K562 (cell line): ENCODE measurements around the gene LPIN1. TPM values are rescaled to one million over a fixed set of nuclear protein-coding genes. Genes with fewer than 3 reads are reported as not detected.

Experiments
- ATAC-seq: fragments of 200-7000 bp; cut with Tn5 transposase; 3 replicates; pipeline ENCODE4 v1.9.1; 2020; ENCODE audit warnings: moderate library complexity
- BruUV-seq: library from RNA; stranded (reverse); fragments of 400-500 nt; replicated peaks from 2 replicates; lab custom pipeline; 2021; lab: Mats Ljungman, UMichigan
- CTCF ChIA-PET: fragments of 300-600 bp; formaldehyde crosslinking; extraction: SDS; loops from one replicate; lab custom pipeline; 2021; ENCODE audit warnings: low intra/inter-chr PET ratio; lab: Yijun Ruan, JAX
- POLR2A ChIA-PET: fragments of 300-600, 350-650 bp; sonication (Branson Sonifier 250); formaldehyde crosslinking; extraction: SDS; loops from one replicate; lab custom pipeline; 2021; ENCODE audit warnings: antibody characterized with exemption, inconsistent platforms; lab: Yijun Ruan, JAX
- DNase-seq, 4 experiments: peaks; one replicate each; pipeline versions ENCODE4 v3.0.0 to v3.0.0-alpha.2; 2011 to 2018; ENCODE audit warnings: low spot score in 3 of 4, mixed read lengths in 3 of 4; ENCODE audit errors: extremely low read depth in 1 of 4
- FAIRE-seq: peaks from 2 replicates; lab custom pipeline; 2011; peaks lifted over from hg19 to GRCh38; lab: Jason Lieb, UNC
- H2AFZ ChIP-seq: 2 replicates; pipeline ENCODE4 v1.6.0; 2011; ENCODE audit warnings: low read depth, low read length, control low read depth, inconsistent platforms
- H3K27ac ChIP-seq: fragments of 200-600 bp; 3 replicates; pipeline ENCODE4 v1.8.0; 2011; ENCODE audit warnings: low read depth, mild to moderate bottlenecking, control low read depth, inconsistent platforms, low read length, moderate library complexity, mixed read lengths; ENCODE audit errors: extremely low read depth
- H3K27me3 ChIP-seq, 2 experiments: fragments of 300-600 bp in 1 of 2; 2 replicates in 1 of 2; 3 replicates in 1 of 2; pipeline versions ENCODE4 v1.6.0 to v1.8.0; 2011; ENCODE audit warnings: inconsistent platforms in 2 of 2, low read length in 2 of 2, mild to moderate bottlenecking in 1 of 2, mixed read lengths in 1 of 2, moderate library complexity in 1 of 2; ENCODE audit not compliant: control insufficient read depth in 2 of 2, insufficient read depth in 2 of 2
- H3K36me3 ChIP-seq: fragments of 300-600 bp; 3 replicates; pipeline ENCODE4 v1.8.0; 2011; ENCODE audit warnings: mild to moderate bottlenecking, low read length, inconsistent platforms; ENCODE audit not compliant: control insufficient read depth, insufficient read depth
- H3K4me1 ChIP-seq, 2 experiments: fragments of 200-600 bp in 1 of 2; replicated peaks in 1 of 2; 2 replicates in 1 of 2; 3 replicates in 1 of 2; pipeline versions ENCODE4 v1.5.1 to v1.8.0; 2011; ENCODE audit warnings: inconsistent platforms in 2 of 2, low read length in 2 of 2, mild to moderate bottlenecking in 1 of 2, mixed read lengths in 1 of 2, moderate library complexity in 1 of 2; ENCODE audit not compliant: control insufficient read depth in 2 of 2, insufficient read depth in 2 of 2
- H3K4me2 ChIP-seq: 2 replicates; pipeline ENCODE4 v1.6.1; 2011; ENCODE audit warnings: low read length, control low read depth, inconsistent platforms, mixed read lengths; ENCODE audit not compliant: insufficient read depth
- H3K4me3 ChIP-seq: fragments of 200-600 bp; sonication (generic), shearing (Covaris generic); 2 replicates; pipeline ENCODE4 v1.5.1; 2016; ENCODE audit warnings: control low read depth, inconsistent platforms
- H3K79me2 ChIP-seq: fragments of 200-600 bp; 3 replicates; pipeline ENCODE4 v1.8.0; 2011; ENCODE audit warnings: low read length, inconsistent platforms; ENCODE audit not compliant: control insufficient read depth, insufficient read depth
- H3K9ac ChIP-seq, 2 experiments: 2 replicates each; pipeline versions ENCODE4 v1.6.0 to v1.6.1; 2011; ENCODE audit warnings: low read depth in 2 of 2, low read length in 2 of 2, control low read depth in 1 of 2, inconsistent platforms in 1 of 2, mild to moderate bottlenecking in 1 of 2, mixed read lengths in 1 of 2; ENCODE audit not compliant: insufficient read depth in 1 of 2
- H3K9me1 ChIP-seq: one replicate; pipeline ENCODE4 v1.6.0; 2011; ENCODE audit warnings: inconsistent platforms, mild to moderate bottlenecking, low read length, moderate library complexity; ENCODE audit not compliant: control insufficient read depth, insufficient read depth
- H3K9me3 ChIP-seq: replicated peaks from 2 replicates; pipeline ENCODE4 v1.5.1; 2011; ENCODE audit warnings: low read depth, low read length, inconsistent platforms; ENCODE audit not compliant: control insufficient read depth, insufficient read depth
- H4K20me1 ChIP-seq: replicated peaks from 2 replicates; pipeline ENCODE4 v1.6.1; 2011; ENCODE audit warnings: low read length, inconsistent platforms, mixed read lengths; ENCODE audit not compliant: control insufficient read depth, insufficient read depth
- BDP1 ChIP-seq: IDR thresholded peaks from 3 replicates; pipeline ENCODE4 v1.6.1; 2011; ENCODE audit not compliant: insufficient read length, insufficient read depth
- CAMTA2 ChIP-seq: fragments of 250-450 bp; sonication (Bioruptor Pico); conservative IDR thresholded peaks from 2 replicates; pipeline ENCODE4 v1.5.1; 2022
- CBX2 ChIP-seq: fragments of 200-600 bp; sonication (generic); IDR thresholded peaks from one replicate; pipeline ENCODE4 v1.6.1; 2012; ENCODE audit warnings: mild to moderate bottlenecking, low read length, inconsistent platforms; ENCODE audit not compliant: insufficient read depth, poor library complexity, severe bottlenecking
- PURB ChIP-seq: sonication (generic); formaldehyde crosslinking; IDR thresholded peaks from 2 replicates; pipeline ENCODE4 v1.9.0; 2021; ENCODE audit warnings: low read depth, mild to moderate bottlenecking, missing genetic modification reagents
- RBBP5 ChIP-seq: fragments of 200-600 bp; sonication (generic); IDR thresholded peaks from 2 replicates; pipeline ENCODE4 v1.6.1; 2012; ENCODE audit warnings: borderline replicate concordance, mild to moderate bottlenecking, low read length, control low read depth, inconsistent platforms; ENCODE audit not compliant: insufficient read depth, poor library complexity, severe bottlenecking
- ZFX ChIP-seq: sonication (generic); formaldehyde crosslinking; IDR thresholded peaks from 2 replicates; pipeline ENCODE4 v1.8.0; 2022; ENCODE audit warnings: mild to moderate bottlenecking, missing genetic modification reagents, moderate library complexity
- ZNF146 ChIP-seq: IDR thresholded peaks from one replicate; pipeline ENCODE4 v1.6.1; 2018; ENCODE audit warnings: missing compliant biosample characterization; ENCODE audit not compliant: unreplicated experiment
- WGBS: fragments of 100-300 bp; shearing (Covaris generic); methylation state at CpG from one replicate; pipeline ENCODE4 v1.1.6; 2016; ENCODE audit warnings: low coverage, mixed read lengths; ENCODE audit not compliant: insufficient coverage; ENCODE audit errors: missing lambda C conversion rate; 5-methylcytosine and 5-hydroxymethylcytosine counted together
- in situ Hi-C: fragments of 300-500 bp; cut with MboI; formaldehyde crosslinking; loops from 4 replicates; pipeline ENCODE4 v1.15.0; 2018; ENCODE audit warnings: inconsistent platforms, mixed read lengths
- intact Hi-C: fragments of 100-400 bp; cut with micrococcal nuclease; formaldehyde crosslinking; loops from 2 replicates; pipeline ENCODE4 v1.14.2; 2022
- polyA plus RNA-seq, 8 experiments: library from polyadenylated mRNA; depleted of rRNA in 4 of 8; stranded (reverse) in 5 of 8; unstranded in 3 of 8; fragments of >200 nt; fragmentation: Nextera tagmentation in 2 of 8; fragmentation: Illumina TruSeq in 1 of 8; extraction: Ambion mirVana in 2 of 8; extraction: Trizol in 1 of 8; gene quantifications; 2 replicates each; pipeline versions ENCODE4 v1.2.1 to v1.2.3, GENCODE V29; 2011 to 2014; ENCODE audit warnings: inconsistent platforms in 1 of 8, missing spikeins in 1 of 8
- total RNA-seq, 7 experiments: library from RNA; depleted of rRNA in 6 of 7; stranded (reverse); fragments of >200 nt in 6 of 7; fragmentation: Illumina TruSeq in 2 of 7; extraction: Trizol in 2 of 7; gene quantifications; 2 replicates each; pipeline versions ENCODE4 v1.2.1 to v1.2.3, GENCODE V29; 2011 to 2021; ENCODE audit warnings: low replicate concordance in 1 of 7
- TF ChIP-seq, protein P1 (sequence below): IDR thresholded peaks from 2 replicates; pipeline ENCODE4 v1.6.1; 2016; ENCODE audit warnings: missing genetic modification characterization, missing compliant biosample characterization

Gene LPIN1
- total and polyA plus RNA-seq, 9 of the 15 experiments (the other 6 are each of a cell fraction or from before 2014, with no cell fraction given): 9.2 to 84.0 (median 27.8) TPM

DNA sequence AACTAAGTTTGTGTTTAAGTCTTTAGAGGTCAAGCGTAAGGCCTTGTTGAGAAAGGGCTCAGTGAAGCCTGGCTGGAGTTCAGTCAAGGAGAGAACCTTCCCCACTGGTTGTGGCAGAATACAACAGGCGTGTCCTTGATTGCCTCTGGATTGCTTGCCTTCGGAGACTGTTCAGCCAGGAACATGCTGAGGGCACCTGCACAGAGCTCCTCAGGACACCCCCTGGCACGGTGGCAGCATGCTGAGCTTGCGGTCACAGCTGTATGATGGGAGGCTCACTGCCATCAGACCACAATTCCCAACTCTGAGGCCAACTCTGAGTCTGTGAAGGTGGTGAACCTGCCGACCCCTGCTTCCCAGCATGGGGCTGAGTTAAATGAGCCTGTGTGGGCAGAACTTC is 130.0 kb downstream of the LPIN1 start:
- no peak for FAIRE-seq
- H3K4me2 ChIP-seq: no peak overlapping the region
- no peak overlapping the region for H2AFZ ChIP-seq
- H3K27me3 ChIP-seq: no peaks in the 10 kb centered on the region
- DNase-seq: no peak
- CTCF ChIA-PET: no interaction called here
- H3K9me3 ChIP-seq: no peaks in the 10 kb centered on the region
- POLR2A ChIA-PET: no interaction called here
- ATAC-seq: no peak
- TF ChIP-seq, protein P1, sequence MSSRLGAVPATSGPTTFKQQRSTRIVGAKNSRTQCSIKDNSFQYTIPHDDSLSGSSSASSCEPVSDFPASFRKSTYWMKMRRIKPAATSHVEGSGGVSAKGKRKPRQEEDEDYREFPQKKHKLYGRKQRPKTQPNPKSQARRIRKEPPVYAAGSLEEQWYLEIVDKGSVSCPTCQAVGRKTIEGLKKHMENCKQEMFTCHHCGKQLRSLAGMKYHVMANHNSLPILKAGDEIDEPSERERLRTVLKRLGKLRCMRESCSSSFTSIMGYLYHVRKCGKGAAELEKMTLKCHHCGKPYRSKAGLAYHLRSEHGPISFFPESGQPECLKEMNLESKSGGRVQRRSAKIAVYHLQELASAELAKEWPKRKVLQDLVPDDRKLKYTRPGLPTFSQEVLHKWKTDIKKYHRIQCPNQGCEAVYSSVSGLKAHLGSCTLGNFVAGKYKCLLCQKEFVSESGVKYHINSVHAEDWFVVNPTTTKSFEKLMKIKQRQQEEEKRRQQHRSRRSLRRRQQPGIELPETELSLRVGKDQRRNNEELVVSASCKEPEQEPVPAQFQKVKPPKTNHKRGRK (tag): no peak
- no peak for TF ChIP-seq CAMTA2 (CRISPR knock-in tag)
- no peak for TF ChIP-seq BDP1
- no peak for TF ChIP-seq RBBP5
- TF ChIP-seq ZFX (CRISPR knock-in tag): no peak
- no peak for TF ChIP-seq PURB (CRISPR knock-in tag)
- no peak for TF ChIP-seq CBX2
- TF ChIP-seq ZNF146 (CRISPR knock-in tag): no peak
- BruUV-seq: no TSS peak
- 76% methylated on average over 6 of the region's 6 CpGs for WGBS
- H3K4me3 ChIP-seq: no peak overlapping the region
- no peaks in the 10 kb centered on the region for H3K79me2 ChIP-seq
- H4K20me1 ChIP-seq: no peaks in the 10 kb centered on the region
- H3K9ac ChIP-seq: 0 out of 4 replicates have a peak overlapping the region, but pooled peaks of 1 of the 2 experiments have one; percentile 18
- no peaks in the 10 kb centered on the region for H3K36me3 ChIP-seq
- H3K9me1 ChIP-seq: no peaks in the 10 kb centered on the region
- no peak overlapping the region for H3K27ac ChIP-seq
- intact Hi-C loops (no loop called here), in situ Hi-C loops (no loop called here)
- peaks cover 0 to 25% of the 10 kb centered on the region in 2 experiments; a peak in 4 of 5 replicates for H3K4me1 ChIP-seq
